H1 (cell line): ENCODE data around the gene FUT6. TPM values are rescaled to one million over a fixed set of nuclear protein-coding genes. Genes with fewer than 3 reads are reported as not detected.

Experiments
- CTCF ChIA-PET: fragments of 300-600 bp; sonication (Branson Sonifier 250); formaldehyde crosslinking; loops from one replicate; lab custom pipeline; 2021; ENCODE audit not compliant: partially characterized antibody; lab: Charles Lee
- POLR2A ChIA-PET: fragments of 300-600 bp; sonication (Branson Sonifier 250); formaldehyde crosslinking; loops from one replicate; lab custom pipeline; 2021; ENCODE audit warnings: inconsistent platforms; ENCODE audit not compliant: partially characterized antibody; lab: Charles Lee
- DNase-seq, 2 experiments: peaks; one replicate each; pipeline versions ENCODE4 v3.0.0 to v3.0.0-alpha.2; 2010 to 2022; ENCODE audit warnings: low spot score in 2 of 2, low read depth in 1 of 2, mixed read lengths in 1 of 2
- FAIRE-seq: peaks from 2 replicates; lab custom pipeline; 2011; peaks lifted over from hg19 to GRCh38; lab: Jason Lieb, UNC
- H2AFZ ChIP-seq: 2 replicates; pipeline ENCODE4 v1.8.1; 2012; ENCODE audit warnings: low read length, inconsistent platforms
- H2AK5ac ChIP-seq: 2 replicates; pipeline ENCODE4 v1.6.1; 2013; ENCODE audit warnings: low read depth, low read length
- H2BK120ac ChIP-seq: replicated peaks from 2 replicates; pipeline ENCODE3; 2013; ENCODE audit warnings: low read depth, low read length, inconsistent platforms
- H2BK12ac ChIP-seq: 2 replicates; pipeline ENCODE4 v1.6.1; 2013; ENCODE audit warnings: low read depth, low read length
- H2BK15ac ChIP-seq: 2 replicates; pipeline ENCODE4 v1.6.1; 2013; ENCODE audit warnings: low read length
- H2BK20ac ChIP-seq: 2 replicates; pipeline ENCODE4 v1.6.1; 2013; ENCODE audit warnings: low read length
- H2BK5ac ChIP-seq: 2 replicates; pipeline ENCODE4 v1.6.1; 2013; ENCODE audit warnings: low read depth, low read length
- H3K14ac ChIP-seq: 2 replicates; pipeline ENCODE4 v1.6.1; 2013; ENCODE audit warnings: inconsistent platforms; ENCODE audit not compliant: insufficient read length
- H3K18ac ChIP-seq: 2 replicates; pipeline ENCODE4 v1.6.1; 2013; ENCODE audit warnings: low read length; ENCODE audit errors: extremely low read depth
- H3K23ac ChIP-seq: 2 replicates; pipeline ENCODE4 v1.6.1; 2013; ENCODE audit warnings: inconsistent platforms; ENCODE audit not compliant: insufficient read length
- H3K23me2 ChIP-seq: 2 replicates; pipeline ENCODE4 v1.6.1; 2013; ENCODE audit warnings: low read depth, low read length
- H3K27ac ChIP-seq: 2 replicates; pipeline ENCODE4 v1.6.1; 2011; ENCODE audit warnings: low read depth, low read length, inconsistent platforms
- H3K27me3 ChIP-seq, 4 experiments: replicated peaks in 1 of 4; 1 replicate in 1 of 4; 2 replicates in 3 of 4; pipeline versions ENCODE4 v1.6.1 to v1.8.1; 2011 to 2013; ENCODE audit warnings: low read length in 3 of 4, mild to moderate bottlenecking in 3 of 4, inconsistent platforms in 2 of 4, mixed read lengths in 2 of 4, moderate library complexity in 1 of 4; ENCODE audit not compliant: control insufficient read depth in 3 of 4, insufficient read depth in 3 of 4; ENCODE audit errors: extremely low read depth in 1 of 4
- H3K36me3 ChIP-seq, 4 experiments: 2 replicates each; pipeline versions ENCODE4 v1.6.1 to v1.8.1; 2011 to 2013; ENCODE audit warnings: mild to moderate bottlenecking in 4 of 4, low read length in 3 of 4, moderate library complexity in 2 of 4, control low read depth in 1 of 4, inconsistent platforms in 1 of 4; ENCODE audit not compliant: insufficient read depth in 4 of 4, control insufficient read depth in 2 of 4
- H3K4ac ChIP-seq: replicated peaks from 2 replicates; pipeline ENCODE3; 2013; ENCODE audit warnings: low read length, low read depth, mixed read lengths, inconsistent platforms; ENCODE audit not compliant: insufficient read length
- H3K4me1 ChIP-seq, 4 experiments: replicated peaks in 1 of 4; 1 replicate in 1 of 4; 2 replicates in 3 of 4; pipeline versions ENCODE4 v1.6.1 to v1.8.1; 2011 to 2013; ENCODE audit warnings: low read length in 3 of 4, inconsistent platforms in 2 of 4, mixed read lengths in 1 of 4; ENCODE audit not compliant: insufficient read depth in 4 of 4, control insufficient read depth in 3 of 4
- H3K4me2 ChIP-seq, 2 experiments: 2 replicates each; pipeline versions ENCODE4 v1.6.1 to v1.8.1; 2011 to 2013; ENCODE audit warnings: low read depth in 2 of 2, low read length in 2 of 2, control low read depth in 1 of 2, inconsistent platforms in 1 of 2, mild to moderate bottlenecking in 1 of 2; ENCODE audit not compliant: insufficient read depth in 1 of 2
- H3K4me3 ChIP-seq, 4 experiments: fragments of 200-600, 300-600 bp in 1 of 4; sonication (generic), shearing (Covaris generic), sonication (Bioruptor Twin) in 1 of 4; 2 replicates each; pipeline versions ENCODE4 v1.5.1 to v1.8.1; 2011 to 2016; ENCODE audit warnings: low read length in 4 of 4, low read depth in 3 of 4, control low read depth in 2 of 4, inconsistent platforms in 2 of 4, mild to moderate bottlenecking in 2 of 4, mixed read lengths in 1 of 4, moderate library complexity in 1 of 4; ENCODE audit not compliant: insufficient read depth in 2 of 4; ENCODE audit errors: extremely low read depth in 1 of 4
- H3K56ac ChIP-seq: replicated peaks from 2 replicates; pipeline ENCODE3; 2013; ENCODE audit warnings: low read depth, mild to moderate bottlenecking, mixed read lengths, low read length, inconsistent platforms; ENCODE audit not compliant: insufficient read length
- H3K79me1 ChIP-seq: 2 replicates; pipeline ENCODE4 v1.6.1; 2013; ENCODE audit warnings: low read depth, low read length, control low read depth
- H3K79me2 ChIP-seq, 2 experiments: 2 replicates each; pipeline versions ENCODE4 v1.6.1 to v1.8.1; 2012 to 2013; ENCODE audit warnings: low read length in 2 of 2, mild to moderate bottlenecking in 2 of 2, inconsistent platforms in 1 of 2; ENCODE audit not compliant: insufficient read depth in 2 of 2, control insufficient read depth in 1 of 2
- H3K9ac ChIP-seq, 4 experiments: replicated peaks in 1 of 4; 1 replicate in 1 of 4; 2 replicates in 3 of 4; pipeline versions ENCODE4 v1.6.1 to v1.8.1; 2011 to 2013; ENCODE audit warnings: low read depth in 3 of 4, low read length in 3 of 4, control low read depth in 2 of 4, mild to moderate bottlenecking in 2 of 4, moderate library complexity in 2 of 4, inconsistent platforms in 1 of 4; ENCODE audit errors: extremely low read depth in 1 of 4
- H3K9me3 ChIP-seq, 2 experiments: 2 replicates each; pipeline versions ENCODE4 v1.6.1 to v1.8.1; 2012 to 2013; ENCODE audit warnings: mild to moderate bottlenecking in 2 of 2, moderate library complexity in 2 of 2, control low read depth in 1 of 2, inconsistent platforms in 1 of 2, low read depth in 1 of 2, low read length in 1 of 2, mixed read lengths in 1 of 2; ENCODE audit not compliant: insufficient read depth in 2 of 2
- H4K20me1 ChIP-seq, 2 experiments: replicated peaks in 1 of 2; 2 replicates each; pipeline versions ENCODE3 to v1.8.1; 2011 to 2013; ENCODE audit warnings: inconsistent platforms in 2 of 2, low read length in 2 of 2, mild to moderate bottlenecking in 1 of 2; ENCODE audit not compliant: insufficient read depth in 2 of 2, control insufficient read depth in 1 of 2
- H4K5ac ChIP-seq: 2 replicates; pipeline ENCODE4 v1.6.1; 2013; ENCODE audit warnings: low read length, low read depth, mixed read lengths, inconsistent platforms; ENCODE audit not compliant: insufficient read length
- H4K8ac ChIP-seq: 2 replicates; pipeline ENCODE4 v1.8.0; 2013; ENCODE audit warnings: mild to moderate bottlenecking, moderate library complexity, low read length, inconsistent platforms; ENCODE audit not compliant: insufficient read depth; ENCODE audit errors: extremely low read depth
- H4K91ac ChIP-seq: replicated peaks from 2 replicates; pipeline ENCODE3; 2013; ENCODE audit warnings: low read length, mixed read lengths, inconsistent platforms; ENCODE audit not compliant: insufficient read length
- BRCA1 ChIP-seq: IDR thresholded peaks from 2 replicates; pipeline ENCODE4 v1.6.1; 2012; ENCODE audit warnings: low read depth, low read length, improper control_type of control experiment
- CHD1 ChIP-seq: IDR thresholded peaks from 2 replicates; pipeline ENCODE4 v1.6.1; 2012; ENCODE audit warnings: low read depth, low read length, improper control_type of control experiment
- CHD2 ChIP-seq: IDR thresholded peaks from 2 replicates; pipeline ENCODE4 v1.6.1; 2012; ENCODE audit warnings: low read length, improper control_type of control experiment
- CREB1 ChIP-seq: IDR thresholded peaks from 2 replicates; pipeline ENCODE4 v1.6.1; 2012; ENCODE audit warnings: inconsistent platforms
- EP300 ChIP-seq, 2 experiments: IDR thresholded peaks; 1 replicate in 1 of 2; 2 replicates in 1 of 2; pipeline ENCODE4 v1.6.1; 2011 to 2012; ENCODE audit warnings: low read depth in 2 of 2, low read length in 2 of 2, mild to moderate bottlenecking in 2 of 2, borderline replicate concordance in 1 of 2, inconsistent platforms in 1 of 2, moderate library complexity in 1 of 2
- MAFK ChIP-seq: IDR thresholded peaks from 2 replicates; pipeline ENCODE4 v1.6.1; 2012; ENCODE audit warnings: low read depth, mild to moderate bottlenecking, improper control_type of control experiment, low read length
- NANOG ChIP-seq: IDR thresholded peaks from 2 replicates; pipeline ENCODE4 v1.6.1; 2011; ENCODE audit warnings: low read length, low read depth, mild to moderate bottlenecking, inconsistent platforms; ENCODE audit not compliant: insufficient read depth, poor library complexity, severe bottlenecking
- POLR2A ChIP-seq, 2 experiments: IDR thresholded peaks; 1 replicate in 1 of 2; 2 replicates in 1 of 2; pipeline ENCODE4 v1.6.1; 2011; ENCODE audit warnings: low read depth in 2 of 2, low read length in 2 of 2, mild to moderate bottlenecking in 2 of 2; ENCODE audit errors: control extremely low read depth in 1 of 2
- SIX5 ChIP-seq: IDR thresholded peaks from 2 replicates; pipeline ENCODE4 v1.6.1; 2011; ENCODE audit warnings: mild to moderate bottlenecking, low read depth, low read length
- SP2 ChIP-seq: IDR thresholded peaks from 2 replicates; pipeline ENCODE4 v1.6.1; 2012; ENCODE audit warnings: mild to moderate bottlenecking, low read length, inconsistent platforms
- SUZ12 ChIP-seq: fragments of 200-600 bp; sonication (generic); IDR thresholded peaks from 2 replicates; pipeline ENCODE4 v1.6.1; 2012; ENCODE audit warnings: mild to moderate bottlenecking, inconsistent platforms, low read length, moderate library complexity, mixed read lengths
- TAF7 ChIP-seq: optimal IDR thresholded peaks from 2 replicates; pipeline ENCODE3; 2011; ENCODE audit warnings: low read depth, mild to moderate bottlenecking, inconsistent platforms, low read length, moderate library complexity, borderline replicate concordance
- WGBS, 2 experiments: shearing (Covaris generic) in 1 of 2; methylation state at CpG; one replicate each; pipeline versions ENCODE4 v1.1.6 to v1.1.7; 2013 to 2015; ENCODE audit warnings: low lambda C conversion rate in 2 of 2, mixed read lengths in 2 of 2, inconsistent platforms in 1 of 2, low coverage in 1 of 2, missing lambda C conversion rate in 1 of 2; ENCODE audit not compliant: insufficient replicate concordance in 2 of 2, insufficient coverage in 1 of 2, insufficient read length in 1 of 2; ENCODE audit errors: extremely low coverage in 1 of 2, missing lambda C conversion rate in 1 of 2; 5-methylcytosine and 5-hydroxymethylcytosine counted together
- polyA plus RNA-seq, 7 experiments: library from polyadenylated mRNA; depleted of rRNA in 3 of 7; stranded (reverse) in 5 of 7; unstranded in 2 of 7; fragments of >200 nt in 5 of 7; fragments of 200-250 nt in 2 of 7; gene quantifications; 1 replicate in 5 of 7; 2 replicates in 1 of 7; 4 replicates in 1 of 7; pipeline versions ENCODE4 v1.2.1 to v1.2.3, GENCODE V29; 2011 to 2013; ENCODE audit warnings: missing spikeins in 2 of 7, mixed read lengths in 2 of 7
- total RNA-seq: library from RNA; stranded (reverse); fragmentation: NEBNext Ultra II Directional; extraction: Animal tissue kit (Norgen Biotek cat#: 25700); gene quantifications from 2 replicates; pipeline ENCODE4 v1.2.1, GENCODE V29; 2021

The FUT6 gene
- total and polyA plus RNA-seq, 2 of the 8 experiments (the other 6 are each of a cell fraction or from before 2014, with no cell fraction given) = not detected

DNA sequence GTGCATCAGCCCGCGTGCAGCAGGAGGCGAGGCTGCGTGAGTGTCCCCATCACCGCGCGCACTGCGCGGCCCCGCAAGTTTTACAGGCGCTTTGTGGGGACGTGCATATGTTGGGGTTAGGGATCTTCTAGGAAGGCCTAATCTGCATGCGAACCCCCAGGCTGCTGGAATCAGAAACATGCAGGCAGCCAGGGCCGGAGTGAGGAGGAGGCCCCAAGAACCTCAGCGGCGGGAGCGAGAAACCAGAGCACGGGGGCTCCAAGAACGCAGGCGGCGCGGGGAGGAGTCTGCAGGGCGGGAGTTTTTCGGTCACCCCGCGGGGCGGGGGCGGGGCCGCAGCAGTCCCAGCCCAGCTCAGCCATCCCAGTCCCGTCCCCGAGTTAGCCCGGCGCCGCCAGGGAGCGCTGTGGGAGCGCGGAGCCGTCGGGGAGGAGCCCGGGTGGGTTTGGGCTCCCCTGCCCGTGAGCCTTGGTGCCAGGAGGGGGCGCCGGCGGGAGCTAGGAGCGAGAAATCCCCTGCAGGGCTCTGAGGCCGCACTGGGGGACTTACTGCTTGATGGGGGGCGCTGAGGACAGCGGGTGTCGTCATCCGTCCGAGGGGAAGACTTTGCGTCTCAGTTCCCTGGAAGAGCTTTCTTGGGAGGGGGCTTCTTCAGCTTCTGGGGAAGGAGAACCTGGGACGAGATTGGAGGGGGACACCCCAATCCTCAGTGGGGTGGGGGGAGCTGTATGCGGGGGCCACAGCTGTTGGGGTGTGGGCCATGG is 35.6 kb downstream of the FUT6 start:
- Histone ChIP-seq H3K23ac (no peak overlapping the region), H3K27ac (no peak overlapping the region), H3K79me1 (peaks cover 4% of the 10 kb centered on the region; the same call in 1 of the 2 replicates), H3K4me3 (peak overlapping the region; percentile 2 to 57 (median 15); a peak in 6 of 8 replicates), H3K56ac (no peak overlapping the region), H3K23me2 (peaks cover 7% of the 10 kb centered on the region), H4K91ac (peak overlapping the region; percentile 95), H2BK15ac (peak overlapping the region; percentile 92), H4K8ac (peak overlapping the region; percentile 77), H2BK5ac (peak overlapping the region; percentile 19; the same call in 1 of the 2 replicates), H3K36me3 (no peaks in the 10 kb centered on the region), H3K79me2 (no peaks in the 10 kb centered on the region; a peak in 1 of 4 replicates), H2AK5ac (no peak overlapping the region), H3K27me3 (peaks cover 2 to 16% (median 8%) of the 10 kb centered on the region in 4 experiments; a peak in 6 of 7 replicates), H2BK20ac (peak overlapping the region; percentile 93; the same call in 1 of the 2 replicates), H2AFZ (peak overlapping the region; percentile 69), H2BK120ac (peak overlapping the region; percentile 12), H3K4me2 (peak overlapping the region; percentile 51 to 68; a peak in 3 of 4 replicates), H4K5ac (peak overlapping the region; percentile 57), H3K14ac (no peak overlapping the region), H2BK12ac (peak overlapping the region; percentile 86; the same call in 1 of the 2 replicates), H4K20me1 (peaks cover 0 to 6% of the 10 kb centered on the region in 2 experiments), H3K9ac (no peak overlapping the region; a peak in 1 of 7 replicates), H3K9me3 (no peaks in the 10 kb centered on the region), H3K4ac (peak overlapping the region; percentile 74), H3K18ac (peak overlapping the region; percentile 55), H3K4me1 (peaks cover 0 to 18% (median 10%) of the 10 kb centered on the region in 4 experiments; a peak in 5 of 7 replicates)
- 8% methylated on average over 30 of the region's 54 CpGs; no CpG with 5 or more reads in 1 of the 2 experiments for WGBS, 2 experiments
- ChIA-PET CTCF (interaction anchor here (0.5 to 2.4 kb wide), 62 partner anchors 9 to 245 kb away, joined by 3 to 58 read pairs (median 5); partner anchors contain the start of genes CAPS, CATSPERD, DUS3L and LONP1), POLR2A (interaction anchor here (0.7 to 3.4 kb wide), 15 partner anchors 9 to 171 kb away, joined by 3 to 35 read pairs (median 5); partner anchors contain the start of genes CATSPERD, DUS3L, LONP1 and NDUFA11)
- FAIRE-seq (no peak), DNase-seq (peak; percentile 88 to 100)
- TF ChIP-seq CHD2 = no peak
- TF ChIP-seq SUZ12 = no peak
- TF ChIP-seq CHD1 = no peak
- TF ChIP-seq POLR2A (IDR thresholded peaks at IDR 0.05; ENCODE audit: control extremely low read depth in 1 of 2, low read depth in 2 of 2, low read length in 2 of 2) = no peak
- TF ChIP-seq SP2 = no peak
- TF ChIP-seq TAF7 = peak; percentile 74
- TF ChIP-seq MAFK = no peak
- TF ChIP-seq EP300 (IDR thresholded peaks at IDR 0.05; ENCODE audit: borderline replicate concordance in 1 of 2, low read depth in 2 of 2, low read length in 2 of 2) = 0 out of 3 replicates have a peak, but pooled peaks of 1 of the 2 experiments have one; percentile 8
- TF ChIP-seq NANOG = peak; percentile 17
- TF ChIP-seq CREB1 = peak; percentile 64
- no peak for TF ChIP-seq SIX5
- no peak for TF ChIP-seq BRCA1
